Measurements from ENCODE around the gene ITGAD. TPM values are rescaled to one million over a fixed set of nuclear protein-coding genes. Genes with fewer than 3 reads are reported as not detected.

ITGAD gene
- total and polyA plus RNA-seq, 2 of the 13 experiments (the other 11 are each of a cell fraction or from before 2014, with no cell fraction given): not detected

DNA sequence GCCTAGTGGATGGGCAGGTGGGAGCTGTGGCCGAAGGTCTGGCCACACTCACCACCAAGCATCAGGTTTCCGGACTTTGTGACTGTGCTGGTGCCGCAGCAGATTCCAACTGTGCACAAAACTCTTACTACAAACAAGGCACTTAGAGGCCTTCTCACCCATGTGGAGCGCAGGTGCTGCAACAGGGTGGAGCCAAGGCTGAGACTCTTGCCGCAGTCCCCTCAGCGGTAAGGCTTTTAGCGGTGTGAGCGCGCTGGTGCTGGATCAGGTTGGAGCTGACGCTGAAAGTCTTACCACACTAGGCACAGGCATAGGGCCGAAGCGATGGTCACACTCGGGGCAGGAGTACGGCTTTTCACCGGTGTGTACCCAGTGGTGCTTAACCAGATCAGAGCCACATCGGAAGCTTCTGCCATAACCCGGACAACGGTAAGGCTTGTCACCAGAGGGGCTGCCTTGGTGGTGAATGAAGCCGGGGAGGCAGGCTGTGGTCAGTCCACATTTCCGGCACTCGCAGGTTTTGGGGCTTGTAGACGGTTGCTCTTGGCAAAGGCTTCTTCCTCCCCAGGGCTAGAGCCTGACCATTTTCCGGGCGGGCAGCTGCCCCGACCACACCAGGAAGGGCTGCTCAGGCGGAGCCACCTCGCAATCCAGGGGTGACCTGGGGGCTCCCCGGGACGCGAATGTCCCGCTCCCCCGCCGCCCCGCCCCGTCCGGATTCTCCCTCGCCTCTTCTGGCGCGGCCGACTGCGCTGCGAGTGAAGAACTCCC, 65.1 kb downstream of the ITGAD start (continued):
- TF ChIP-seq, protein P1, sequence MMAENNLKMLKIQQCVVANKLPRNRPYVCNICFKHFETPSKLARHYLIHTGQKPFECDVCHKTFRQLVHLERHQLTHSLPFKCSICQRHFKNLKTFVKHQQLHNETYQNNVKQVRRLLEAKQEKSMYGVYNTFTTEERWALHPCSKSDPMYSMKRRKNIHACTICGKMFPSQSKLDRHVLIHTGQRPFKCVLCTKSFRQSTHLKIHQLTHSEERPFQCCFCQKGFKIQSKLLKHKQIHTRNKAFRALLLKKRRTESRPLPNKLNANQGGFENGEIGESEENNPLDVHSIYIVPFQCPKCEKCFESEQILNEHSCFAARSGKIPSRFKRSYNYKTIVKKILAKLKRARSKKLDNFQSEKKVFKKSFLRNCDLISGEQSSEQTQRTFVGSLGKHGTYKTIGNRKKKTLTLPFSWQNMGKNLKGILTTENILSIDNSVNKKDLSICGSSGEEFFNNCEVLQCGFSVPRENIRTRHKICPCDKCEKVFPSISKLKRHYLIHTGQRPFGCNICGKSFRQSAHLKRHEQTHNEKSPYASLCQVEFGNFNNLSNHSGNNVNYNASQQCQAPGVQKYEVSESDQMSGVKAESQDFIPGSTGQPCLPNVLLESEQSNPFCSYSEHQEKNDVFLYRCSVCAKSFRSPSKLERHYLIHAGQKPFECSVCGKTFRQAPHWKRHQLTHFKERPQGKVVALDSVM (CRISPR knock-in tag; IDR thresholded peaks at IDR 0.05): no peak
- TF ChIP-seq ZNF446 (CRISPR knock-in tag; IDR thresholded peaks at IDR 0.05): peak; percentile 78; the same call in 1 of the 2 replicates
- TF ChIP-seq, protein P2, sequence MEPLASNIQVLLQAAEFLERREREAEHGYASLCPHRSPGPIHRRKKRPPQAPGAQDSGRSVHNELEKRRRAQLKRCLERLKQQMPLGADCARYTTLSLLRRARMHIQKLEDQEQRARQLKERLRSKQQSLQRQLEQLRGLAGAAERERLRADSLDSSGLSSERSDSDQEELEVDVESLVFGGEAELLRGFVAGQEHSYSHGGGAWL (CRISPR knock-in tag; IDR thresholded peaks at IDR 0.05): no peak; the same call in 1 of the 2 replicates
- no peak for TF ChIP-seq CENPX (CRISPR knock-in tag; IDR thresholded peaks at IDR 0.05)
- TF ChIP-seq, protein P3, sequence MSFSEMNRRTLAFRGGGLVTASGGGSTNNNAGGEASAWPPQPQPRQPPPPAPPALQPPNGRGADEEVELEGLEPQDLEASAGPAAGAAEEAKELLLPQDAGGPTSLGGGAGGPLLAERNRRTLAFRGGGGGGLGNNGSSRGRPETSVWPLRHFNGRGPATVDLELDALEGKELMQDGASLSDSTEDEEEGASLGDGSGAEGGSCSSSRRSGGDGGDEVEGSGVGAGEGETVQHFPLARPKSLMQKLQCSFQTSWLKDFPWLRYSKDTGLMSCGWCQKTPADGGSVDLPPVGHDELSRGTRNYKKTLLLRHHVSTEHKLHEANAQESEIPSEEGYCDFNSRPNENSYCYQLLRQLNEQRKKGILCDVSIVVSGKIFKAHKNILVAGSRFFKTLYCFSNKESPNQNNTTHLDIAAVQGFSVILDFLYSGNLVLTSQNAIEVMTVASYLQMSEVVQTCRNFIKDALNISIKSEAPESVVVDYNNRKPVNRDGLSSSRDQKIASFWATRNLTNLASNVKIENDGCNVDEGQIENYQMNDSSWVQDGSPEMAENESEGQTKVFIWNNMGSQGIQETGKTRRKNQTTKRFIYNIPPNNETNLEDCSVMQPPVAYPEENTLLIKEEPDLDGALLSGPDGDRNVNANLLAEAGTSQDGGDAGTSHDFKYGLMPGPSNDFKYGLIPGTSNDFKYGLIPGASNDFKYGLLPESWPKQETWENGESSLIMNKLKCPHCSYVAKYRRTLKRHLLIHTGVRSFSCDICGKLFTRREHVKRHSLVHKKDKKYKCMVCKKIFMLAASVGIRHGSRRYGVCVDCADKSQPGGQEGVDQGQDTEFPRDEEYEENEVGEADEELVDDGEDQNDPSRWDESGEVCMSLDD (CRISPR knock-in tag; IDR thresholded peaks at IDR 0.05; ENCODE audit: borderline replicate concordance): no peak; the same call in 1 of the 2 replicates
- TF ChIP-seq, protein P4, sequence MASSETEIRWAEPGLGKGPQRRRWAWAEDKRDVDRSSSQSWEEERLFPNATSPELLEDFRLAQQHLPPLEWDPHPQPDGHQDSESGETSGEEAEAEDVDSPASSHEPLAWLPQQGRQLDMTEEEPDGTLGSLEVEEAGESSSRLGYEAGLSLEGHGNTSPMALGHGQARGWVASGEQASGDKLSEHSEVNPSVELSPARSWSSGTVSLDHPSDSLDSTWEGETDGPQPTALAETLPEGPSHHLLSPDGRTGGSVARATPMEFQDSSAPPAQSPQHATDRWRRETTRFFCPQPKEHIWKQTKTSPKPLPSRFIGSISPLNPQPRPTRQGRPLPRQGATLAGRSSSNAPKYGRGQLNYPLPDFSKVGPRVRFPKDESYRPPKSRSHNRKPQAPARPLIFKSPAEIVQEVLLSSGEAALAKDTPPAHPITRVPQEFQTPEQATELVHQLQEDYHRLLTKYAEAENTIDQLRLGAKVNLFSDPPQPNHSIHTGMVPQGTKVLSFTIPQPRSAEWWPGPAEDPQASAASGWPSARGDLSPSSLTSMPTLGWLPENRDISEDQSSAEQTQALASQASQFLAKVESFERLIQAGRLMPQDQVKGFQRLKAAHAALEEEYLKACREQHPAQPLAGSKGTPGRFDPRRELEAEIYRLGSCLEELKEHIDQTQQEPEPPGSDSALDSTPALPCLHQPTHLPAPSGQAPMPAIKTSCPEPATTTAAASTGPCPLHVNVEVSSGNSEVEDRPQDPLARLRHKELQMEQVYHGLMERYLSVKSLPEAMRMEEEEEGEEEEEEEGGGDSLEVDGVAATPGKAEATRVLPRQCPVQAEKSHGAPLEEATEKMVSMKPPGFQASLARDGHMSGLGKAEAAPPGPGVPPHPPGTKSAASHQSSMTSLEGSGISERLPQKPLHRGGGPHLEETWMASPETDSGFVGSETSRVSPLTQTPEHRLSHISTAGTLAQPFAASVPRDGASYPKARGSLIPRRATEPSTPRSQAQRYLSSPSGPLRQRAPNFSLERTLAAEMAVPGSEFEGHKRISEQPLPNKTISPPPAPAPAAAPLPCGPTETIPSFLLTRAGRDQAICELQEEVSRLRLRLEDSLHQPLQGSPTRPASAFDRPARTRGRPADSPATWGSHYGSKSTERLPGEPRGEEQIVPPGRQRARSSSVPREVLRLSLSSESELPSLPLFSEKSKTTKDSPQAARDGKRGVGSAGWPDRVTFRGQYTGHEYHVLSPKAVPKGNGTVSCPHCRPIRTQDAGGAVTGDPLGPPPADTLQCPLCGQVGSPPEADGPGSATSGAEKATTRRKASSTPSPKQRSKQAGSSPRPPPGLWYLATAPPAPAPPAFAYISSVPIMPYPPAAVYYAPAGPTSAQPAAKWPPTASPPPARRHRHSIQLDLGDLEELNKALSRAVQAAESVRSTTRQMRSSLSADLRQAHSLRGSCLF (CRISPR knock-in tag; IDR thresholded peaks at IDR 0.05; ENCODE audit: borderline replicate concordance): no peak
- peak; percentile 69 for TF ChIP-seq FOSL2 (CRISPR knock-in tag; IDR thresholded peaks at IDR 0.05)
- TF ChIP-seq ZNF543 (CRISPR knock-in tag; IDR thresholded peaks at IDR 0.05): no peak
- peak; percentile 92 for TF ChIP-seq TEAD3 (CRISPR knock-in tag; optimal IDR thresholded peaks at IDR 0.05; ENCODE audit: borderline replicate concordance)
- no peak for TF ChIP-seq MTF2 (CRISPR knock-in tag; IDR thresholded peaks at IDR 0.05; ENCODE audit: borderline replicate concordance)
- peak; percentile 78; the same call in 1 of the 2 replicates for TF ChIP-seq SMAD1 (CRISPR knock-in tag; IDR thresholded peaks at IDR 0.05; ENCODE audit: borderline replicate concordance, low read depth)
- TF ChIP-seq TCF12 (IDR thresholded peaks at IDR 0.05): no peak
- TF ChIP-seq TCF12 (CRISPR knock-in tag; IDR thresholded peaks at IDR 0.05): 0 out of 2 replicates have a peak, but pooled peaks have one; percentile 67
- TF ChIP-seq, protein P5, sequence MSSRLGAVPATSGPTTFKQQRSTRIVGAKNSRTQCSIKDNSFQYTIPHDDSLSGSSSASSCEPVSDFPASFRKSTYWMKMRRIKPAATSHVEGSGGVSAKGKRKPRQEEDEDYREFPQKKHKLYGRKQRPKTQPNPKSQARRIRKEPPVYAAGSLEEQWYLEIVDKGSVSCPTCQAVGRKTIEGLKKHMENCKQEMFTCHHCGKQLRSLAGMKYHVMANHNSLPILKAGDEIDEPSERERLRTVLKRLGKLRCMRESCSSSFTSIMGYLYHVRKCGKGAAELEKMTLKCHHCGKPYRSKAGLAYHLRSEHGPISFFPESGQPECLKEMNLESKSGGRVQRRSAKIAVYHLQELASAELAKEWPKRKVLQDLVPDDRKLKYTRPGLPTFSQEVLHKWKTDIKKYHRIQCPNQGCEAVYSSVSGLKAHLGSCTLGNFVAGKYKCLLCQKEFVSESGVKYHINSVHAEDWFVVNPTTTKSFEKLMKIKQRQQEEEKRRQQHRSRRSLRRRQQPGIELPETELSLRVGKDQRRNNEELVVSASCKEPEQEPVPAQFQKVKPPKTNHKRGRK (CRISPR knock-in tag; IDR thresholded peaks at IDR 0.05): no peak
- TF ChIP-seq, protein P6, sequence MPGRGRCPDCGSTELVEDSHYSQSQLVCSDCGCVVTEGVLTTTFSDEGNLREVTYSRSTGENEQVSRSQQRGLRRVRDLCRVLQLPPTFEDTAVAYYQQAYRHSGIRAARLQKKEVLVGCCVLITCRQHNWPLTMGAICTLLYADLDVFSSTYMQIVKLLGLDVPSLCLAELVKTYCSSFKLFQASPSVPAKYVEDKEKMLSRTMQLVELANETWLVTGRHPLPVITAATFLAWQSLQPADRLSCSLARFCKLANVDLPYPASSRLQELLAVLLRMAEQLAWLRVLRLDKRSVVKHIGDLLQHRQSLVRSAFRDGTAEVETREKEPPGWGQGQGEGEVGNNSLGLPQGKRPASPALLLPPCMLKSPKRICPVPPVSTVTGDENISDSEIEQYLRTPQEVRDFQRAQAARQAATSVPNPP (CRISPR knock-in tag; IDR thresholded peaks at IDR 0.05): peak; percentile 87; the same call in 1 of the 2 replicates

Measured in HepG2 (cell line).